ENCODE results near the gene E2F8.

Gene E2F8

DNA sequence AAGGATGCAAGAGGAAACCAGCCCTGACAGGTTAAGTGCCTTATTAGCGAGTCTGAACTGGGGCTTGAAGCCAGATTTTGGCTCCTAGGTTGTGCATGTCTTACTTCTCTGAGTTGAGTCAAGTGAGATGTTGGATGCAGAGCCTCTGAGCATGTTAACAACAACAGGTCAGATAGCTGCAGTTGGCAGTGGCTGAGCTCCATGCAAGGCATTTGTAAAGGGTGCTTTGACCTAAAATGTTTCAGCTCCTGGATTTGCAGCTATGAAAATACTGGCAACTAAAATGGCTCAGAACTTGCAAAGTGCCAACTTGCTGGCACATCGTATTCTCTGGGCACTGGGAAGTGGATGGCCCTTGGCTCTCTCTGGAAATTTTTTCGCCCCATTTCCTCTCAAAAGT lies 22.5 kb downstream of the E2F8 start:
- H3K27me3 ChIP-seq (ENCODE audit: low read length), result 0 out of 2 replicates have a peak, but pooled peaks cover 3% of the 10 kb centered on the region
- no peaks in the 10 kb centered on the region for H3K79me2 ChIP-seq (ENCODE audit: insufficient read depth, low read length)
- no peaks in the 10 kb centered on the region for H4K20me1 ChIP-seq (ENCODE audit: low read depth, low read length)
- H3K9me3 ChIP-seq (ENCODE audit: insufficient read depth, low read length), result no peaks in the 10 kb centered on the region
- no peak overlapping the region for H3K4me3 ChIP-seq (ENCODE audit: insufficient read depth, low read length, poor library complexity, severe bottlenecking)
- H3K9me2 ChIP-seq (replicated peaks; ENCODE audit: insufficient read depth, low read length), result no peaks in the 10 kb centered on the region
- no peak overlapping the region for H3K4me2 ChIP-seq (ENCODE audit: low read depth, low read length, poor library complexity, severe bottlenecking)
- no peak overlapping the region for H3K9ac ChIP-seq (ENCODE audit: low read length)
- no peaks in the 10 kb centered on the region for H3K36me3 ChIP-seq (ENCODE audit: low read length)
- H3K27ac ChIP-seq (ENCODE audit: low read depth, low read length), result no peak overlapping the region
- H2AFZ ChIP-seq (ENCODE audit: low read depth, low read length, severe bottlenecking), result no peak overlapping the region
- TF ChIP-seq, protein P1, sequence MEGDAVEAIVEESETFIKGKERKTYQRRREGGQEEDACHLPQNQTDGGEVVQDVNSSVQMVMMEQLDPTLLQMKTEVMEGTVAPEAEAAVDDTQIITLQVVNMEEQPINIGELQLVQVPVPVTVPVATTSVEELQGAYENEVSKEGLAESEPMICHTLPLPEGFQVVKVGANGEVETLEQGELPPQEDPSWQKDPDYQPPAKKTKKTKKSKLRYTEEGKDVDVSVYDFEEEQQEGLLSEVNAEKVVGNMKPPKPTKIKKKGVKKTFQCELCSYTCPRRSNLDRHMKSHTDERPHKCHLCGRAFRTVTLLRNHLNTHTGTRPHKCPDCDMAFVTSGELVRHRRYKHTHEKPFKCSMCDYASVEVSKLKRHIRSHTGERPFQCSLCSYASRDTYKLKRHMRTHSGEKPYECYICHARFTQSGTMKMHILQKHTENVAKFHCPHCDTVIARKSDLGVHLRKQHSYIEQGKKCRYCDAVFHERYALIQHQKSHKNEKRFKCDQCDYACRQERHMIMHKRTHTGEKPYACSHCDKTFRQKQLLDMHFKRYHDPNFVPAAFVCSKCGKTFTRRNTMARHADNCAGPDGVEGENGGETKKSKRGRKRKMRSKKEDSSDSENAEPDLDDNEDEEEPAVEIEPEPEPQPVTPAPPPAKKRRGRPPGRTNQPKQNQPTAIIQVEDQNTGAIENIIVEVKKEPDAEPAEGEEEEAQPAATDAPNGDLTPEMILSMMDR (IDR thresholded peaks at IDR 0.05; ENCODE audit: insufficient read depth, low read length, poor library complexity, severe bottlenecking), result no peak
- TF ChIP-seq EZH2phosphoT487 (conservative IDR thresholded peaks at IDR 0.05; ENCODE audit: low read length), result no peak
- H3F3A ChIP-seq (ENCODE audit: insufficient read depth), result peaks cover 24% of the 10 kb centered on the region

- TF ChIP-seq EZH2phosphoT487 (conservative IDR thresholded peaks at IDR 0.05; ENCODE audit: low read length), result no peak
- H3K9ac ChIP-seq (ENCODE audit: low read length), result no peak overlapping the region
- no peak overlapping the region for H3K27ac ChIP-seq (ENCODE audit: low read depth, low read length)
- peaks cover 13% of the 10 kb centered on the region for H3F3A ChIP-seq (ENCODE audit: insufficient read depth)
- no peaks in the 10 kb centered on the region for H3K9me3 ChIP-seq (ENCODE audit: insufficient read depth, low read length)
- H3K79me2 ChIP-seq (ENCODE audit: insufficient read depth, low read length), result no peaks in the 10 kb centered on the region
- no peaks in the 10 kb centered on the region for H3K36me3 ChIP-seq (ENCODE audit: low read length)
- H3K27me3 ChIP-seq (ENCODE audit: low read length), result 0 out of 2 replicates have a peak, but pooled peaks cover 3% of the 10 kb centered on the region
- H4K20me1 ChIP-seq (ENCODE audit: low read depth, low read length), result no peaks in the 10 kb centered on the region
- no peak overlapping the region for H3K4me3 ChIP-seq (ENCODE audit: insufficient read depth, low read length, poor library complexity, severe bottlenecking)
- no peak overlapping the region for H2AFZ ChIP-seq (ENCODE audit: low read depth, low read length, severe bottlenecking)
- H3K9me2 ChIP-seq (replicated peaks; ENCODE audit: insufficient read depth, low read length), result no peaks in the 10 kb centered on the region
- no peak overlapping the region for H3K4me2 ChIP-seq (ENCODE audit: low read depth, low read length, poor library complexity, severe bottlenecking)
Observed at GRCh38 chr11:19216709-19217374, 23.9 kb downstream of the E2F8 start.

GRCh38 chr11:19216021-19216420 lies 24.7 kb downstream of the E2F8 start:
- no peaks in the 10 kb centered on the region for H3K9me3 ChIP-seq (ENCODE audit: insufficient read depth, low read length)
- H3K79me2 ChIP-seq (ENCODE audit: insufficient read depth, low read length), result no peaks in the 10 kb centered on the region
- TF ChIP-seq, protein P1 (IDR thresholded peaks at IDR 0.05; ENCODE audit: insufficient read depth, low read length, poor library complexity, severe bottlenecking), result no peak
- TF ChIP-seq EZH2phosphoT487 (conservative IDR thresholded peaks at IDR 0.05; ENCODE audit: low read length), result no peak
- peaks cover 9% of the 10 kb centered on the region for H3F3A ChIP-seq (ENCODE audit: insufficient read depth)
- no peaks in the 10 kb centered on the region for H4K20me1 ChIP-seq (ENCODE audit: low read depth, low read length)
- no peak overlapping the region for H3K27ac ChIP-seq (ENCODE audit: low read depth, low read length)
- no peak overlapping the region for H3K9ac ChIP-seq (ENCODE audit: low read length)
- H3K4me2 ChIP-seq (ENCODE audit: low read depth, low read length, poor library complexity, severe bottlenecking), result no peak overlapping the region
- 0 out of 2 replicates have a peak, but pooled peaks cover 3% of the 10 kb centered on the region for H3K27me3 ChIP-seq (ENCODE audit: low read length)
- no peaks in the 10 kb centered on the region for H3K9me2 ChIP-seq (replicated peaks; ENCODE audit: insufficient read depth, low read length)
- no peaks in the 10 kb centered on the region for H3K36me3 ChIP-seq (ENCODE audit: low read length)
- H3K4me3 ChIP-seq (ENCODE audit: insufficient read depth, low read length, poor library complexity, severe bottlenecking), result no peak overlapping the region
- H2AFZ ChIP-seq (ENCODE audit: low read depth, low read length, severe bottlenecking), result no peak overlapping the region

- no peak overlapping the region for H3K9ac ChIP-seq (ENCODE audit: low read length)
- no peaks in the 10 kb centered on the region for H3K9me3 ChIP-seq (ENCODE audit: insufficient read depth, low read length)
- no peaks in the 10 kb centered on the region for H3K79me2 ChIP-seq (ENCODE audit: insufficient read depth, low read length)
- H3K9me2 ChIP-seq (replicated peaks; ENCODE audit: insufficient read depth, low read length), result no peaks in the 10 kb centered on the region
- TF ChIP-seq EZH2phosphoT487 (conservative IDR thresholded peaks at IDR 0.05; ENCODE audit: low read length), result no peak
- TF ChIP-seq, protein P1 (IDR thresholded peaks at IDR 0.05; ENCODE audit: insufficient read depth, low read length, poor library complexity, severe bottlenecking), result no peak
- H3K36me3 ChIP-seq (ENCODE audit: low read length), result no peaks in the 10 kb centered on the region
- 0 out of 2 replicates have a peak, but pooled peaks cover 2% of the 10 kb centered on the region for H3K27me3 ChIP-seq (ENCODE audit: low read length)
- H3F3A ChIP-seq (ENCODE audit: insufficient read depth), result no peaks in the 10 kb centered on the region
- H3K4me2 ChIP-seq (ENCODE audit: low read depth, low read length, poor library complexity, severe bottlenecking), result no peak overlapping the region
- no peaks in the 10 kb centered on the region for H4K20me1 ChIP-seq (ENCODE audit: low read depth, low read length)
- no peak overlapping the region for H3K27ac ChIP-seq (ENCODE audit: low read depth, low read length)
- no peak overlapping the region for H2AFZ ChIP-seq (ENCODE audit: low read depth, low read length, severe bottlenecking)
- no peak overlapping the region for H3K4me3 ChIP-seq (ENCODE audit: insufficient read depth, low read length, poor library complexity, severe bottlenecking)
Observed at GRCh38 chr11:19209617-19210370, 31.0 kb downstream of the E2F8 start.

Data from SU-DHL-6 (cell line).